ENCODE data around the gene TTC21A. TPM values are rescaled to one million over a fixed set of nuclear protein-coding genes. Genes with fewer than 3 reads are reported as not detected.

The TTC21A gene
- total RNA-seq, 6 experiments from 2014 or later, result 1.4 to 3.5 (median 2.5) TPM

- WGBS (ENCODE audit: insufficient coverage, low coverage, low lambda C conversion rate, missing lambda C conversion rate), result 83% methylated on average over 1 of the region's 3 CpGs
- Histone ChIP-seq H3K4me1 (peaks cover 0 to 9% (median 0%) of the 10 kb centered on the region in 4 donors), H3K27me3 (no peaks in the 10 kb centered on the region), H3K36me3 (no peaks in the 10 kb centered on the region), H3K4me3 (no peak overlapping the region), H3K9me3 (no peaks in the 10 kb centered on the region), H3K27ac (no peak overlapping the region)
- ATAC-seq (no peak), DNase-seq (no peak)
- TF ChIP-seq POLR2A (IDR thresholded peaks at IDR 0.05) (no peak), CTCF (IDR thresholded peaks at IDR 0.05) (no peak)
- intact Hi-C loops (cut with DNase I), result no loop called here
Observed at GRCh38 chr3:39115870-39116269, 8.4 kb downstream of the TTC21A start.

- Histone ChIP-seq H3K4me3 (no peak overlapping the region), H3K9me3 (no peaks in the 10 kb centered on the region), H3K36me3 (no peaks in the 10 kb centered on the region), H3K27ac (no peak overlapping the region), H3K27me3 (no peaks in the 10 kb centered on the region), H3K4me1 (peaks cover 0 to 9% (median 0%) of the 10 kb centered on the region in 4 donors)
- 74% methylated on average over 3 of the region's 3 CpGs for WGBS (ENCODE audit: insufficient coverage, low coverage, low lambda C conversion rate, missing lambda C conversion rate)
- no peak for TF ChIP-seq POLR2A (IDR thresholded peaks at IDR 0.05)
- TF ChIP-seq CTCF (IDR thresholded peaks at IDR 0.05), result no peak
- DNase-seq (no peak), ATAC-seq (no peak)
- intact Hi-C loops (cut with DNase I), result no loop called here
Observed at GRCh38 chr3:39118079-39118478, 10.6 kb downstream of the TTC21A start.

GRCh38 chr3:39118931-39119660 is 11.6 kb downstream of the TTC21A start:
- H3K27ac ChIP-seq, result no peak overlapping the region

GRCh38 chr3:39121621-39122020 is 14.1 kb downstream of the TTC21A start:
- ATAC-seq, result no peak
- no peak overlapping the region for H3K4me3 ChIP-seq
- H3K4me1 ChIP-seq, result peaks cover 0 to 14% (median 2%) of the 10 kb centered on the region in 4 donors
- 56% methylated on average over 1 of the region's 2 CpGs for WGBS (ENCODE audit: insufficient coverage, low coverage, low lambda C conversion rate, missing lambda C conversion rate)
- TF ChIP-seq CTCF (IDR thresholded peaks at IDR 0.05) (no peak), POLR2A (IDR thresholded peaks at IDR 0.05) (no peak)
- no peaks in the 10 kb centered on the region for H3K9me3 ChIP-seq
- no peak for DNase-seq
- H3K27ac ChIP-seq, result no peak overlapping the region
- intact Hi-C loops (cut with DNase I), result loop anchor here in 1 of 2 donors (10.0 kb wide), 1 partner anchor 163 kb away; the partner anchor contains the start of gene CX3CR1
- H3K27me3 ChIP-seq, result no peaks in the 10 kb centered on the region
- no peaks in the 10 kb centered on the region for H3K36me3 ChIP-seq

More at GRCh38 chr3:39118931-39119660, 11.6 kb downstream of the TTC21A start:
- Histone ChIP-seq H3K9me3 (no peaks in the 10 kb centered on the region), H3K4me3 (no peak overlapping the region), H3K36me3 (no peaks in the 10 kb centered on the region), H3K27me3 (no peaks in the 10 kb centered on the region), H3K4me1 (peaks cover 0 to 9% (median 0%) of the 10 kb centered on the region in 4 donors)
- intact Hi-C loops (cut with DNase I), result no loop called here
- WGBS (ENCODE audit: insufficient coverage, low coverage, low lambda C conversion rate, missing lambda C conversion rate), result 62% methylated on average over 4 of the region's 5 CpGs
- TF ChIP-seq CTCF (IDR thresholded peaks at IDR 0.05), result no peak
- no peak for TF ChIP-seq POLR2A (IDR thresholded peaks at IDR 0.05)
- ATAC-seq (peak; percentile 48 to 89 (median 65)), DNase-seq (no peak)
